GM12801 (cell line): ENCODE results near the gene SCUBE2.

Source experiments
- TF ChIP-seq, protein P1 (sequence below): IDR thresholded peaks from one replicate; pipeline ENCODE4 v1.5.1; 2011; ENCODE audit warnings: control low read depth; ENCODE audit not compliant: insufficient read length; ENCODE audit errors: extremely low read depth

The SCUBE2 gene

DNA sequence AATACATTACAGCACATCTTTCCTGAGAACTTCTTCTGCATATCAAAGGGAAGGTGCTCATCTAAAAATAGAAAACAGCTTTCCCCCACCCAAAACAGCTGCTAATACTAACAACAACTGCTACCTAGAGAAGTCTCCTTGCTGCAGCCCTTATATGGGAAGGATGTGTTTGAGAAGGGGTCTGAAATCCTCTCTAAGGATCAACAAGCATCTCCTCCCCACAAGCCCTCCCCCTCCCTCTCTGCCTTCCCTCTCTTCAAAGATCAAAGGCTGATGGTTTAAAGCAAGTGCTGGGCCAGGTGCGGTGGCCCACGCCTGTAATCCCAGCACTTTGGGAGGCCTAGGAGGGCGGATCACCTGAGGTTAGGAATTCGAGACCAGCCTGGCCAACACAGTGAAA, 33.5 kb downstream of the SCUBE2 start:
- TF ChIP-seq, protein P1, sequence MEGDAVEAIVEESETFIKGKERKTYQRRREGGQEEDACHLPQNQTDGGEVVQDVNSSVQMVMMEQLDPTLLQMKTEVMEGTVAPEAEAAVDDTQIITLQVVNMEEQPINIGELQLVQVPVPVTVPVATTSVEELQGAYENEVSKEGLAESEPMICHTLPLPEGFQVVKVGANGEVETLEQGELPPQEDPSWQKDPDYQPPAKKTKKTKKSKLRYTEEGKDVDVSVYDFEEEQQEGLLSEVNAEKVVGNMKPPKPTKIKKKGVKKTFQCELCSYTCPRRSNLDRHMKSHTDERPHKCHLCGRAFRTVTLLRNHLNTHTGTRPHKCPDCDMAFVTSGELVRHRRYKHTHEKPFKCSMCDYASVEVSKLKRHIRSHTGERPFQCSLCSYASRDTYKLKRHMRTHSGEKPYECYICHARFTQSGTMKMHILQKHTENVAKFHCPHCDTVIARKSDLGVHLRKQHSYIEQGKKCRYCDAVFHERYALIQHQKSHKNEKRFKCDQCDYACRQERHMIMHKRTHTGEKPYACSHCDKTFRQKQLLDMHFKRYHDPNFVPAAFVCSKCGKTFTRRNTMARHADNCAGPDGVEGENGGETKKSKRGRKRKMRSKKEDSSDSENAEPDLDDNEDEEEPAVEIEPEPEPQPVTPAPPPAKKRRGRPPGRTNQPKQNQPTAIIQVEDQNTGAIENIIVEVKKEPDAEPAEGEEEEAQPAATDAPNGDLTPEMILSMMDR, result no peak

DNA sequence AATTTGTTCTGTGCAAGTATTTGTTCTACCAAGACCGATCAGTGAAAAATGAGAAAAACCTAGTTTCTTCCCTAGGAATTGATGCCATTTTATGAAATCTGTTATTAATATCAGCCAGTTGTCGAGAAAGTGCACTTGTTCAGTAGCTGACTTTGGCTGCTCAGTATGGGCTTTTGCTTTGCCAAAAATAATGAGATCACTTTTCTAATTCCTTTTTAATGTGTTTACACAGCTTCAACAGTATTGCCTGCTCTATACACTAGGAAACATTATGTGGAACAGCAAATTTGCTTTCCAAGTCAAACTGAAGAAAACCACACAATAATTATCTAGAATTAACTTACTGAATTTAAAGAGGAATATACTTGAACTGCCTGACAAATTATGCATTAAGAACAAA, 34.4 kb downstream of the SCUBE2 start:
- TF ChIP-seq, protein P1, result no peak

DNA sequence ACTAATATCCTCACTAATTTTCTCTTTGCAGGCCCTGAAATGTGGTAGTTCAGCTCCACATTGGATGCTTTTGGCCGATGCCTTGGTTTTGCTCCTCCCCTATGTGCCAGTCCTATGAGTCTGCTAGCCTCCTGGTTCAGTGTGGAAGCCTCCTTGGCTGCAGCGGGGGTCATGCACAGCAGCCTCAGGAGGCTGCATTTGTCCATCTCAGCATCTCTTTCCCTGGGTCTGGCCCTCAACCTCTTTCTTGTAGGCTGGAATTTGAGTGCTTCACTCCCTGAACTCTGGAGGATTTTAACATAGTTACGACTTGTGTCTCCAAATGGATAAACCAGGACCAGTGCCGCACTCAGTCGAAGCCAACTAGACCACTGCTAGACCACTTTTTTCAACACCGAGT, 34.9 kb downstream of the SCUBE2 start:
- TF ChIP-seq, protein P1, result no peak

DNA sequence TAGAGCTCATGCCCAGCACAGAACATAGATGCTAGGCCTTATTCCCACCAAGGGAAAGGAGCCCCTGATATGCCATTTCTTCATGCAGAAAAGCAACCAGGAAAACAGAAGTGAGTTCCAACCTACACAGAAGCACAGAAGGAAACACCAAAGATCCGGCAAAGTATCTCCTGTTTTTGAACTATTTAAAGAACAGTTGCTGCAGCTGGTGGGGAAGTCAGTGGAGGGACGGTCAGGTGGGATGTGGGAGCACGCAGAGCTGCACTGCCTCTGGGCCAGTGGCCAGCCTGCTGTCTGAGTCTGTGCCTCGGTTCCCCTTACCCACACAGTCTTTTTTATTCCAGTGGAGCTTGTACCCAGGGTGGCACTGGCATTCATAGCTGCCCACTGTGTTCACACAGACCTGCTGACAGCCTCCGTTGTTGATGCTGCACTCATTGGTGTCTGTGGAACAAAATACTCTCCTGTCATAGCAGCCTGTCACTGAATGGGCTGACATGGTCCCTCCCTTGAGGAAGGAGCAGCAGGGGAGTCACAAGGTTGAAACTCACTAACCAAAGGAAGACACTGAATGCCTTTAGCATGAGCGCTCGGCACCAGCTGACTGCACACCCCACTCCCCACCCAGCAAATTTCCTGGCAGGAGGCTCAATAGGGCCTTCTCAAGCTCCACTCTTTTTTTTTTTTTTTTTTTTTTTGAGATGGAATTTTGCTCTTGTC, 37.9 kb downstream of the SCUBE2 start:
- TF ChIP-seq, protein P1, result no peak

DNA sequence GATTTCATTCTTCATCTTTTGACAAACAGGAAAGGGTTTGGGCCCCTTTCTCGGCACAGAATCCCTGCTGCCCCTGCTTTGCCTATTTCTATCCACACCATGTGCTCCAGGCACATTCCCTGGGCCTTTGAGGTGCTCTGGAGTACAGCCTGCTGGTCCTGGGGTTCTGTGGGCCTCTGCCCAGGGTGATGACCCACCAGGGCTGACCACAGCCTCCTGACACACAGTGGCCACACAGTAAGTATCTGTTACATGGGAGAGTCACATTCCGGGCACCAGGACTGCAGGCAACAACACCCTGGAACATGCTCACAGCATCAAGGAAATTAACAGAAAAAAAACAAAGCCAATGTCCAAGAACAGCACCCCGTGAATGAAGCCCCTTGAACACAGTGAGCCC, 39.1 kb downstream of the SCUBE2 start:
- TF ChIP-seq, protein P1, result no peak

DNA sequence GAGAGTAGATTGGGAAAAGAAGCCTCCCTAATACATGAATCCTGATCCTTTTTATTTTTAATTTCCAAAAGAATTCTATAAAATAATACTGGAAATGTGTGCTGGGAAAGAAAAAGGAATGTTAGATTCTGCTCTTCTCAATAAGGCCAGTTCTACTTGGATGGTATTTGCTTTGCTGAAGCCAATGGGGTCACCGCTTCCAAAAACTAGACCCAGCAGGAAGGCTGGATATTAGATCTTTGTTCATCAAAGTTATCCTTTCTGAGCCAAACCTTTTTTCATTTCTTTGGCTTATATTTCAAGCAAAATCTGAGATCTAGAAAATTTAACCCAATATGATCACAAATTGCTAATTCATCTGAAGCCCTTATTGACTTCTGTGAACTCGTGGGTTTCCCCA, 41.4 kb downstream of the SCUBE2 start:
- TF ChIP-seq, protein P1, result no peak

DNA sequence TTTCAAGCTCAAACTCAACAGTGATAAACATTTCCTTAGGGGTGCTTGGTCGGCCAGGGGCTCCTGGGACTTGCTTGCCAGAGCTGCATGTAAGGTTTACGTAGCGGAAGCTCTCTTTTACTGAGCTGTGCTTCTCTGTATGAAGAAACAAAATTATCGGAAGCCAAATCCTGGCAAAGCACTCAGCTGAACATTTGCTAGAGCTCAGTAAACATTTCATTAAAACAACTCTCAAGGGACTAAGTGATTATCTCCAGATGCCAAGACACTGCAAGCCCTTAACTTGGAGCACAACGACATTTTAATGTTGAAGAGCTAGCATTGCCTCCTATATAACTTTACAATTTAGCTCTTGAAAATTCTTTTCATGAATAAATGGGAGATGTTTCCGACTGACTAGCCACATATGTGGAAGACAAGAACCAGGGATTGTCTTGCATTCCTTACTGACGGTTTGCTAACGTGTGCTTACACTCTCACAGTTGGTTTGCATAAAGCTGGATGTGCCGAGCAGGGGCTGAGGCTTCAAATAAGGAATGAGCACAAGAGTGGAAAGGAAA, 43.4 kb downstream of the SCUBE2 start:
- TF ChIP-seq, protein P1, result no peak
